ENCODE results near the gene LMAN2L. TPM values are rescaled to one million over a fixed set of nuclear protein-coding genes. Genes with fewer than 3 reads are reported as not detected.

Gene LMAN2L
- total and polyA plus RNA-seq, 2 of the 8 experiments (the other 6 are each of a cell fraction or from before 2014, with no cell fraction given): 14.3 to 17.6 TPM

- Histone ChIP-seq H2BK12ac (ENCODE audit: low read depth, low read length) (no peak overlapping the region), H3K27ac (ENCODE audit: low read depth, low read length) (no peak overlapping the region), H4K8ac (ENCODE audit: extremely low read depth, insufficient read depth, low read length) (no peak overlapping the region), H4K91ac (replicated peaks; ENCODE audit: insufficient read length, low read length) (no peak overlapping the region), H3K23me2 (ENCODE audit: low read depth, low read length) (no peaks in the 10 kb centered on the region), H3K9ac (replicated peaks in 1 of 4; ENCODE audit: extremely low read depth in 1 of 4, low read depth in 3 of 4, low read length in 3 of 4) (no peak overlapping the region), H2AK5ac (ENCODE audit: low read depth, low read length) (no peak overlapping the region), H2BK20ac (ENCODE audit: low read length) (no peak overlapping the region), H3K56ac (replicated peaks; ENCODE audit: insufficient read length, low read depth, low read length) (no peak overlapping the region), H3K4me1 (replicated peaks in 1 of 4; ENCODE audit: control insufficient read depth in 3 of 4, insufficient read depth in 4 of 4, low read length in 3 of 4) (peaks cover 0 to 4% (median 0%) of the 10 kb centered on the region in 4 experiments; a peak in 1 of 7 replicates), H3K79me2 (ENCODE audit: control insufficient read depth in 1 of 2, insufficient read depth in 2 of 2, low read length in 2 of 2) (no peaks in the 10 kb centered on the region), H3K18ac (ENCODE audit: extremely low read depth, low read length) (no peak overlapping the region), H2AFZ (ENCODE audit: low read length) (no peak overlapping the region), H3K14ac (ENCODE audit: insufficient read length) (no peak overlapping the region), H3K23ac (ENCODE audit: insufficient read length) (no peak overlapping the region), H3K4me2 (ENCODE audit: insufficient read depth in 1 of 2, low read depth in 2 of 2, low read length in 2 of 2) (no peak overlapping the region), H2BK15ac (ENCODE audit: low read length) (no peak overlapping the region), H3K27me3 (replicated peaks in 1 of 4; ENCODE audit: control insufficient read depth in 3 of 4, extremely low read depth in 1 of 4, insufficient read depth in 3 of 4, low read length in 3 of 4) (no peaks in the 10 kb centered on the region), H2BK120ac (replicated peaks; ENCODE audit: low read depth, low read length) (no peak overlapping the region), H3K9me3 (ENCODE audit: insufficient read depth in 2 of 2, low read depth in 1 of 2, low read length in 1 of 2) (no peaks in the 10 kb centered on the region), H3K79me1 (ENCODE audit: low read depth, low read length) (no peaks in the 10 kb centered on the region), H4K5ac (ENCODE audit: insufficient read length, low read depth, low read length) (no peak overlapping the region), H3K36me3 (ENCODE audit: control insufficient read depth in 2 of 4, insufficient read depth in 4 of 4, low read length in 3 of 4) (no peaks in the 10 kb centered on the region), H3K4ac (replicated peaks; ENCODE audit: insufficient read length, low read depth, low read length) (no peak overlapping the region), H4K20me1 (replicated peaks in 1 of 2; ENCODE audit: control insufficient read depth in 1 of 2, insufficient read depth in 2 of 2, low read length in 2 of 2) (no peaks in the 10 kb centered on the region), H2BK5ac (ENCODE audit: low read depth, low read length) (no peak overlapping the region), H3K4me3 (ENCODE audit: extremely low read depth in 1 of 4, insufficient read depth in 2 of 4, low read depth in 3 of 4, low read length in 4 of 4) (no peak overlapping the region)
- FAIRE-seq (no peak), DNase-seq (ENCODE audit: low read depth in 1 of 2, low spot score in 2 of 2) (no peak)
- 78% methylated on average over 7 of the region's 7 CpGs; no CpG with 5 or more reads in 1 of the 2 experiments for WGBS, 2 experiments (ENCODE audit: extremely low coverage in 1 of 2, insufficient coverage in 1 of 2, insufficient read length in 1 of 2, insufficient replicate concordance in 2 of 2, low coverage in 1 of 2, low lambda C conversion rate in 2 of 2, missing lambda C conversion rate in 1 of 2)
- ChIA-PET POLR2A (ENCODE audit: partially characterized antibody) (interaction anchor here (1.4 kb wide), 1 partner anchor 9 kb away, joined by 5 read pairs; no protein-coding TSS in a partner anchor), CTCF (ENCODE audit: partially characterized antibody) (interaction anchor here (1.3 kb wide), 1 partner anchor 9 kb away, joined by 3 read pairs; no protein-coding TSS in a partner anchor)
- TF ChIP-seq RXRA (IDR thresholded peaks at IDR 0.05; ENCODE audit: insufficient read depth, low read depth, low read length): no peak
- no peak for TF ChIP-seq KDM1A (IDR thresholded peaks at IDR 0.05; ENCODE audit: borderline replicate concordance, low read length)
- no peak for TF ChIP-seq BRCA1 (IDR thresholded peaks at IDR 0.05; ENCODE audit: low read depth, low read length)
- no peak for TF ChIP-seq JUND (IDR thresholded peaks at IDR 0.05; ENCODE audit: low read length)
- no peak for TF ChIP-seq BACH1 (IDR thresholded peaks at IDR 0.05; ENCODE audit: low read length)
- no peak for TF ChIP-seq SIRT6 (IDR thresholded peaks at IDR 0.05; ENCODE audit: low read length)
- TF ChIP-seq TBP (IDR thresholded peaks at IDR 0.05; ENCODE audit: low read depth, low read length): no peak
- TF ChIP-seq HDAC2 (IDR thresholded peaks at IDR 0.05; ENCODE audit: borderline replicate concordance in 1 of 2, low read depth in 2 of 2, low read length in 2 of 2): no peak
Measured at GRCh38 chr2:96753661-96754282, 13.9 kb upstream of the LMAN2L start.

All from H1 (cell line).